SK-N-SH treated with all-trans-retinoic acid at 6 μM for 48 hours (cell line): ENCODE results near the gene PLPP1.

Experiments
- ATAC-seq: fragments of 200-7000 bp; cut with Tn5 transposase; 3 replicates; pipeline ENCODE4 v1.9.1; 2020; ENCODE audit warnings: mild to moderate bottlenecking, moderate library complexity
- ARNTL ChIP-seq: fragments of 450-650 bp; formaldehyde crosslinking; IDR thresholded peaks from 2 replicates; pipeline ENCODE4 v1.5.0; 2020; ENCODE audit warnings: low read depth, mild to moderate bottlenecking, moderate library complexity, borderline replicate concordance
- BACH2 ChIP-seq: fragments of 250-450 bp; sonication (Bioruptor Pico); IDR thresholded peaks from 2 replicates; pipeline ENCODE4 v1.9.0; 2021; ENCODE audit warnings: mild to moderate bottlenecking, borderline replicate concordance
- CREB5 ChIP-seq: fragments of 250-450 bp; sonication (Bioruptor Pico); IDR thresholded peaks from 2 replicates; pipeline ENCODE4 v1.5.1; 2020; ENCODE audit warnings: low read depth, mild to moderate bottlenecking, moderate library complexity
- CSDC2 ChIP-seq: fragments of 250-450 bp; sonication (Bioruptor Pico); IDR thresholded peaks from 2 replicates; pipeline ENCODE4 v1.5.0; 2020; ENCODE audit warnings: mild to moderate bottlenecking, moderate library complexity
- CSRNP3 ChIP-seq: fragments of 250-450 bp; sonication (Bioruptor Pico); IDR thresholded peaks from 2 replicates; pipeline ENCODE4 v1.5.1; 2021; ENCODE audit warnings: mild to moderate bottlenecking, moderate library complexity
- ESRRG ChIP-seq: fragments of 250-450 bp; sonication (Bioruptor Pico); IDR thresholded peaks from 2 replicates; pipeline ENCODE4 v1.6.1; 2021; ENCODE audit warnings: mild to moderate bottlenecking
- ISL1 ChIP-seq: fragments of 250-450 bp; sonication (Bioruptor Pico); IDR thresholded peaks from 2 replicates; pipeline ENCODE4 v2.1.2; 2022; ENCODE audit warnings: mild to moderate bottlenecking, moderate library complexity
- PATZ1 ChIP-seq: fragments of 250-450 bp; sonication (Bioruptor Pico); IDR thresholded peaks from 2 replicates; pipeline ENCODE4 v1.8.0; 2020; ENCODE audit warnings: mild to moderate bottlenecking, moderate library complexity, borderline replicate concordance
- PPARA ChIP-seq: fragments of 250-450 bp; sonication (Bioruptor Pico); IDR thresholded peaks from 2 replicates; pipeline ENCODE4 v1.5.0; 2020; ENCODE audit warnings: mild to moderate bottlenecking, borderline replicate concordance
- RARB ChIP-seq: fragments of 250-450 bp; sonication (Bioruptor Pico); IDR thresholded peaks from 2 replicates; pipeline ENCODE4 v1.8.0; 2021; ENCODE audit warnings: mild to moderate bottlenecking, moderate library complexity
- SNAI2 ChIP-seq: fragments of 250-450 bp; sonication (Bioruptor Pico); IDR thresholded peaks from 2 replicates; pipeline ENCODE4 v1.5.0; 2020; ENCODE audit warnings: mild to moderate bottlenecking, moderate library complexity
- TCF4 ChIP-seq: fragments of 250-450 bp; sonication (Bioruptor Pico); IDR thresholded peaks from 2 replicates; pipeline ENCODE4 v1.8.0; 2021; ENCODE audit warnings: mild to moderate bottlenecking, moderate library complexity, borderline replicate concordance
- TOX ChIP-seq: fragments of 250-450 bp; sonication (Bioruptor Pico); IDR thresholded peaks from 2 replicates; pipeline ENCODE4 v1.8.0; 2021; ENCODE audit warnings: mild to moderate bottlenecking, moderate library complexity, borderline replicate concordance
- TSHZ2 ChIP-seq: fragments of 250-450 bp; sonication (Bioruptor Pico); IDR thresholded peaks from 2 replicates; pipeline ENCODE4 v1.5.0; 2020; ENCODE audit warnings: mild to moderate bottlenecking, moderate library complexity
- ZC3H10 ChIP-seq: fragments of 250-450 bp; sonication (Bioruptor Pico); IDR thresholded peaks from 2 replicates; pipeline ENCODE4 v1.5.1; 2021; ENCODE audit warnings: mild to moderate bottlenecking, moderate library complexity
- ZFP3 ChIP-seq: fragments of 250-450 bp; sonication (Bioruptor Pico); IDR thresholded peaks from 2 replicates; pipeline ENCODE4 v1.5.0; 2020; ENCODE audit warnings: mild to moderate bottlenecking, moderate library complexity
- ZFP30 ChIP-seq: fragments of 450-650 bp; formaldehyde crosslinking; IDR thresholded peaks from 2 replicates; pipeline ENCODE4 v1.5.0; 2022; ENCODE audit warnings: mild to moderate bottlenecking, moderate library complexity
- ZNF565 ChIP-seq: fragments of 450-650 bp; formaldehyde crosslinking; conservative IDR thresholded peaks from 2 replicates; pipeline ENCODE4 v1.5.0; 2020; ENCODE audit warnings: low read depth, mild to moderate bottlenecking, moderate library complexity
- ZNF70 ChIP-seq: fragments of 450-650 bp; formaldehyde crosslinking; IDR thresholded peaks from 2 replicates; pipeline ENCODE4 v1.5.0; 2020; ENCODE audit warnings: mild to moderate bottlenecking, moderate library complexity

PLPP1 gene

GRCh38 chr5:55580042-55580441 is 45.3 kb upstream of the PLPP1 start:
- no peak for ATAC-seq
- TF ChIP-seq TOX (CRISPR knock-in tag), result no peak
- TF ChIP-seq TSHZ2 (CRISPR knock-in tag), result no peak
- no peak for TF ChIP-seq CSRNP3 (CRISPR knock-in tag)
- TF ChIP-seq ZNF565 (CRISPR knock-in tag), result no peak
- no peak for TF ChIP-seq BACH2 (CRISPR knock-in tag)
- no peak for TF ChIP-seq CREB5 (CRISPR knock-in tag)
- no peak for TF ChIP-seq ZC3H10 (CRISPR knock-in tag)
- no peak for TF ChIP-seq TCF4 (CRISPR knock-in tag)
- no peak for TF ChIP-seq RARB (CRISPR knock-in tag)
- TF ChIP-seq, all 23 proteins: peak for 0

GRCh38 chr5:55578771-55579170 is 44.0 kb upstream of the PLPP1 start:
- TF ChIP-seq ARNTL (CRISPR knock-in tag) (no peak), TOX (CRISPR knock-in tag) (no peak), ESRRG (no peak), ISL1 (0 out of 2 replicates have a peak, but pooled peaks have one; percentile 20)
- 0 out of 3 replicates have a peak, but pooled peaks have one; percentile 35 for ATAC-seq

GRCh38 chr5:55577353-55578060 is 42.7 kb upstream of the PLPP1 start:
- ATAC-seq, result peak; percentile 57
- peak; percentile 39 for TF ChIP-seq ISL1
- no peak for TF ChIP-seq ZFP30 (CRISPR knock-in tag)
- TF ChIP-seq ZFP3 (CRISPR knock-in tag), result no peak
- no peak for TF ChIP-seq CREB5 (CRISPR knock-in tag)

GRCh38 chr5:55576661-55577060 is 41.9 kb upstream of the PLPP1 start:
- no peak for ATAC-seq
- TF ChIP-seq TSHZ2 (CRISPR knock-in tag) (no peak), ISL1 (no peak), CSDC2 (CRISPR knock-in tag) (no peak), TOX (CRISPR knock-in tag) (no peak), TCF4 (CRISPR knock-in tag) (no peak), ARNTL (CRISPR knock-in tag) (no peak), CSRNP3 (CRISPR knock-in tag) (no peak), SNAI2 (CRISPR knock-in tag) (no peak), PATZ1 (CRISPR knock-in tag) (no peak), PPARA (CRISPR knock-in tag) (no peak), ZNF70 (CRISPR knock-in tag) (no peak), RARB (CRISPR knock-in tag) (no peak), ZFP30 (CRISPR knock-in tag) (no peak)
